CD4-positive, alpha-beta T cell (primary cell): Measurements from ENCODE around the gene ARL2BP. TPM values are rescaled to one million over a fixed set of nuclear protein-coding genes. Genes with fewer than 3 reads are reported as not detected.

ENCODE experiments used
- ATAC-seq: fragments of 200-7000 bp; cut with Tn5 transposase; one replicate; pipeline ENCODE4 v1.10.0; 2022; ENCODE audit warnings: mild to moderate bottlenecking; ENCODE audit not compliant: poor library complexity
- CTCF ChIA-PET: fragments of 350-600 bp; sonication (Branson Sonifier 250); formaldehyde crosslinking; loops from one replicate; lab custom pipeline; 2021; ENCODE audit warnings: antibody characterized with exemption, inconsistent platforms; lab: Charles Lee
- POLR2A ChIA-PET: fragments of 350-600 bp; sonication (Branson Sonifier 250); formaldehyde crosslinking; loops from one replicate; lab custom pipeline; 2021; ENCODE audit warnings: antibody characterized with exemption, inconsistent platforms; lab: Charles Lee
- DNase-seq, 14 experiments: peaks; one replicate each; pipeline ENCODE4 v3.0.0-alpha.2; 2013 to 2020; ENCODE audit warnings: mixed read lengths in 2 of 14
- H3K27ac ChIP-seq, 2 donors: one replicate each; pipeline versions ENCODE4 v1.5.1 to v1.7.0; 2013; ENCODE audit warnings: low read length in 2 of 2, low read depth in 1 of 2, mild to moderate bottlenecking in 1 of 2
- H3K27me3 ChIP-seq, 2 experiments: 1 replicate in 1 of 2; 2 replicates in 1 of 2; pipeline versions ENCODE4 v1.6.1 to v1.7.0; 2013; ENCODE audit warnings: low read length in 2 of 2, control low read depth in 1 of 2, mild to moderate bottlenecking in 1 of 2, moderate library complexity in 1 of 2; ENCODE audit not compliant: insufficient read depth in 2 of 2, control insufficient read depth in 1 of 2
- H3K36me3 ChIP-seq: one replicate; pipeline ENCODE4 v1.6.1; 2013; ENCODE audit warnings: low read length, control low read depth; ENCODE audit not compliant: insufficient read depth
- H3K4me1 ChIP-seq: one replicate; pipeline ENCODE4 v1.6.1; 2013; ENCODE audit warnings: low read length, control low read depth; ENCODE audit not compliant: insufficient read depth
- H3K4me3 ChIP-seq: one replicate; pipeline ENCODE4 v1.5.1; 2013; ENCODE audit warnings: mild to moderate bottlenecking, low read length, moderate library complexity
- H3K9me3 ChIP-seq, 2 experiments: 1 replicate in 1 of 2; 2 replicates in 1 of 2; pipeline versions ENCODE4 v1.6.1 to v1.7.0; 2013; ENCODE audit warnings: low read length in 2 of 2, mild to moderate bottlenecking in 2 of 2, control low read depth in 1 of 2, moderate library complexity in 1 of 2; ENCODE audit not compliant: control insufficient read depth in 1 of 2, insufficient read depth in 1 of 2
- H3K27ac Mint-ChIP-seq: one replicate; pipeline ENCODE4 v1.8.0; 2020; ENCODE audit warnings: mixed read lengths
- H3K27me3 Mint-ChIP-seq: one replicate; pipeline ENCODE4 v1.8.0; 2021; ENCODE audit warnings: mixed read lengths
- H3K36me3 Mint-ChIP-seq: one replicate; pipeline ENCODE4 v1.8.0; 2021; ENCODE audit warnings: low read depth, mixed read lengths
- H3K4me1 Mint-ChIP-seq: one replicate; pipeline ENCODE4 v1.8.0; 2021; ENCODE audit warnings: low read depth, mixed read lengths
- H3K4me3 Mint-ChIP-seq: one replicate; pipeline ENCODE4 v1.8.0; 2020; ENCODE audit warnings: mild to moderate bottlenecking, mixed read lengths
- H3K9me3 Mint-ChIP-seq: one replicate; pipeline ENCODE4 v1.8.0; 2020; ENCODE audit warnings: mixed read lengths
- CTCF ChIP-seq: fragments of 200-600 bp; IDR thresholded peaks from one replicate; pipeline ENCODE4 v1.8.0; 2022; ENCODE audit warnings: antibody characterized with exemption, mild to moderate bottlenecking
- intact Hi-C, 2 experiments: fragments of 100-400 bp; cut with DNase I in 1 of 2; cut with micrococcal nuclease in 1 of 2; formaldehyde crosslinking; loops; one replicate each; pipeline versions ENCODE4 v1.15.1 to v1.9.0; 2023 to 2025; cut with DNase I, micrococcal nuclease
- total RNA-seq, 174 experiments: library from RNA in 2 of 174; stranded (reverse) in 2 of 174; gene quantifications; one replicate each; pipeline ENCODE4 v1.2.3 and lab custom pipeline; 2021 to 2026

Gene ARL2BP
- total RNA-seq, 2 experiments from 2014 or later: 32.4 to 35.6 TPM

GRCh38 chr16:57297856-57298255 is 52.8 kb downstream of the ARL2BP start:
- peaks cover 11% of the 10 kb centered on the region for H3K4me1 Mint-ChIP-seq
- Histone ChIP-seq H3K27ac (peak overlapping the region in 1 of 2 donors; percentile 45), H3K27me3 (no peaks in the 10 kb centered on the region), H3K4me1 (peaks cover 39% of the 10 kb centered on the region), H3K36me3 (no peaks in the 10 kb centered on the region), H3K4me3 (peak overlapping the region; percentile 7), H3K9me3 (no peaks in the 10 kb centered on the region)
- CTCF ChIA-PET: interaction anchor here (1.2 to 1.5 kb wide), 2 partner anchors 121 to 222 kb away, joined by 3 to 4 read pairs; no protein-coding TSS in a partner anchor
- H3K27me3 Mint-ChIP-seq: no peaks in the 10 kb centered on the region
- POLR2A ChIA-PET: interaction anchor here (1.0 kb wide), 3 partner anchors 16 to 20 kb away, joined by 3 to 4 read pairs (median 3); no protein-coding TSS in a partner anchor
- no peak for TF ChIP-seq CTCF
- H3K9me3 Mint-ChIP-seq: no peaks in the 10 kb centered on the region
- no peak overlapping the region for H3K27ac Mint-ChIP-seq
- intact Hi-C loops: loop anchor here in 1 of 2 experiments (2.0 to 5.0 kb wide), 2 partner anchors 35 to 111 kb away; partner anchors contain the start of genes PSME3IP1 and RSPRY1
- DNase-seq (peak in 13 of 14 experiments; percentile 12 to 84 (median 42)), ATAC-seq (peak; percentile 27)
- H3K4me3 Mint-ChIP-seq: no peak overlapping the region
- H3K36me3 Mint-ChIP-seq: no peaks in the 10 kb centered on the region

GRCh38 chr16:57299009-57299718 is 54.1 kb downstream of the ARL2BP start:
- intact Hi-C loops: loop anchor here in 1 of 2 experiments (1.0 to 5.0 kb wide), 3 partner anchors 14 to 112 kb away; partner anchors contain the start of genes PSME3IP1 and RSPRY1
- H3K4me3 ChIP-seq: peak overlapping the region; percentile 58
- Mint-ChIP-seq H3K27ac (no peak overlapping the region), H3K36me3 (no peaks in the 10 kb centered on the region), H3K27me3 (no peaks in the 10 kb centered on the region), H3K9me3 (no peaks in the 10 kb centered on the region), H3K4me3 (no peak overlapping the region), H3K4me1 (peaks cover 13% of the 10 kb centered on the region)
- no peaks in the 10 kb centered on the region for H3K36me3 ChIP-seq
- ChIA-PET POLR2A (interaction anchor here (1.4 to 2.8 kb wide), 7 partner anchors 19 to 188 kb away, joined by 3 to 31 read pairs (median 11); partner anchors contain the start of genes ARL2BP, CIAPIN1, COQ9 and DOK4), CTCF (interaction anchor here (1.2 to 4.5 kb wide), 7 partner anchors 19 to 238 kb away, joined by 3 to 72 read pairs (median 5); partner anchors contain the start of genes ARL2BP, CCDC102A and POLR2C)
- no peaks in the 10 kb centered on the region for H3K27me3 ChIP-seq
- H3K9me3 ChIP-seq: no peaks in the 10 kb centered on the region
- no peak for TF ChIP-seq CTCF
- H3K27ac ChIP-seq: peak overlapping the region; percentile 50 to 79
- peak; percentile 3 for ATAC-seq
- peaks cover 48% of the 10 kb centered on the region for H3K4me1 ChIP-seq
- DNase-seq: peak in 1 of 14 experiments; percentile 13

- H3K4me3 Mint-ChIP-seq: no peak overlapping the region
- Histone ChIP-seq H3K4me1 (peaks cover 54% of the 10 kb centered on the region), H3K36me3 (no peaks in the 10 kb centered on the region), H3K27ac (peak overlapping the region; percentile 50 to 79), H3K27me3 (no peaks in the 10 kb centered on the region), H3K9me3 (no peaks in the 10 kb centered on the region), H3K4me3 (peak overlapping the region; percentile 58)
- ChIA-PET POLR2A (interaction anchor here (1.2 to 2.8 kb wide), 13 partner anchors 10 to 435 kb away, joined by 3 to 31 read pairs (median 7); partner anchors contain the start of genes ARL2BP, CIAPIN1, COQ9 and DOK4), CTCF (interaction anchor here (0.7 to 4.5 kb wide), 12 partner anchors 14 to 237 kb away, joined by 3 to 72 read pairs (median 4); partner anchors contain the start of genes ARL2BP, CCDC102A and POLR2C)
- no peak for TF ChIP-seq CTCF
- H3K27ac Mint-ChIP-seq: no peak overlapping the region
- no peaks in the 10 kb centered on the region for H3K27me3 Mint-ChIP-seq
- H3K9me3 Mint-ChIP-seq: no peaks in the 10 kb centered on the region
- intact Hi-C loops: loop anchor here (1.0 to 5.0 kb wide), 13 partner anchors 15 to 432 kb away; partner anchors contain the start of genes PSME3IP1 (in 2 of the 2), RSPRY1 (in 2 of the 2), ARL2BP (in 1 of the 2) and PLLP (in 1 of the 2)
- ATAC-seq: peak; percentile 37
- H3K4me1 Mint-ChIP-seq: peaks cover 16% of the 10 kb centered on the region
- H3K36me3 Mint-ChIP-seq: no peaks in the 10 kb centered on the region
- DNase-seq: peak; percentile 63 to 93 (median 80)
These were observed 54.8 kb downstream of the ARL2BP start for GRCh38 chr16:57299719-57300386.
